Mucosa of rectum (tissue), 2 donors: Measurements from ENCODE around the gene TNFRSF1A.
"Not testable (repeated sequence)": the region's sequence is repeated elsewhere in the genome, so short reads cannot be mapped to it uniquely, and the experiment has no call there.

ENCODE experiments used
- H3K27ac ChIP-seq, 2 donors: one replicate each; pipeline ENCODE4 v1.7.0; 2013; ENCODE audit warnings: inconsistent platforms in 2 of 2, low read depth in 2 of 2, low read length in 2 of 2
- H3K27me3 ChIP-seq, 2 donors: one replicate each; pipeline ENCODE4 v1.7.0; 2013; ENCODE audit warnings: low read length in 2 of 2; ENCODE audit not compliant: control insufficient read depth in 2 of 2, insufficient read depth in 2 of 2
- H3K36me3 ChIP-seq, 2 donors: one replicate each; pipeline ENCODE4 v1.7.0; 2013; ENCODE audit warnings: low read length in 2 of 2; ENCODE audit not compliant: control insufficient read depth in 2 of 2, insufficient read depth in 2 of 2
- H3K4me1 ChIP-seq, 2 donors: one replicate each; pipeline ENCODE4 v1.7.0; 2013; ENCODE audit warnings: low read length in 2 of 2, mild to moderate bottlenecking in 1 of 2; ENCODE audit not compliant: control insufficient read depth in 2 of 2, insufficient read depth in 2 of 2
- H3K4me3 ChIP-seq, 2 donors: one replicate each; pipeline ENCODE4 v1.7.0; 2013; ENCODE audit warnings: low read length in 2 of 2
- H3K9ac ChIP-seq, 2 donors: one replicate each; pipeline ENCODE4 v1.7.0; 2013; ENCODE audit warnings: low read length in 2 of 2, low read depth in 1 of 2, mild to moderate bottlenecking in 1 of 2
- H3K9me3 ChIP-seq, 2 donors: one replicate each; pipeline ENCODE4 v1.7.0; 2013; ENCODE audit warnings: low read length in 2 of 2; ENCODE audit not compliant: control insufficient read depth in 2 of 2
- donor health status: healthy.
- donor health status: Normal muscosa, but diverticular disease.

The TNFRSF1A gene

DNA sequence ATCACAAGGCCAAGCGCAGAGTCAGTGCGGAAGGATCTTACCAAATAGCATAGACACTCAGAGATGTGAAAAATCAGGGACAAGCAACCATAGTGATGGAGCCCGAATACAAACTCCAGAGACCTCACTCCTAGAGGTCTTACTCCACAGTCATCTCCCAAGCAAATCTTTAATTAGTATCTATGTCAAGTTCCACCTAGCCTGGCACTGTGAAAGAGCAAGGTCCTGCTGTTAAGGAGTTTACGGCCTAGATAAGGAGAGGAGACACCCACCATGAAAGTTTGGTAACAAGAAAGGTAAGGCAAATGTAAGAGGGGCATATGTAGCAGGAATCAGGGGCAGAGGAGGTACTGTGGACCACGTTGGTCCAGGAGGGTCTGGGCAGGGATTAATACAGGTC is 38.8 kb downstream of the TNFRSF1A start:
- H3K4me3 ChIP-seq = peak overlapping the region in 1 of 2 donors; percentile 5
- no peaks in the 10 kb centered on the region for H3K9me3 ChIP-seq
- peak overlapping the region; percentile 24 to 52 for H3K27ac ChIP-seq
- H3K4me1 ChIP-seq = peaks cover 13 to 43% of the 10 kb centered on the region in 2 donors
- H3K27me3 ChIP-seq = no peaks in the 10 kb centered on the region
- no peak overlapping the region for H3K9ac ChIP-seq
- no peaks in the 10 kb centered on the region for H3K36me3 ChIP-seq

DNA sequence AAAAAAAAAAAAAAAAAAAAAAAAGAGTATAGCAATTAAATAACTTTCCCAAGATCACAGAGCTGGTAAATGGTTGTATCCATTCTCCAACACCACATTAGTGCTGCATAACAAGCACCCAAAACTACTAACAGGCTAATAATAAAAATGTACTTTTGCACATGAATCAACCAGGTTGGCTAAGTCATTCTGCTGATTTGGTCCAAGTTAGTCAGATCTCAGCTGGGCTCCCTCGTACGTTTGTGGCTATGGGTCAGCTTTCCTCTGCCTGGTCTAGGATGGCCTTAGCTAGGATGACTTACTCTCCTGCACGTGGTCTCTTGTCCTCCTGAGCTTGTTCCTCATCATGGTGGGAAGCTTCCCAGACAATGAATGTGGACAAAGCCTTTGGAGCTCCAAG is 39.3 kb downstream of the TNFRSF1A start:
- no peaks in the 10 kb centered on the region for H3K36me3 ChIP-seq
- peak overlapping the region in 1 of 2 donors; percentile 5 for H3K4me3 ChIP-seq
- H3K9me3 ChIP-seq = no peaks in the 10 kb centered on the region
- H3K9ac ChIP-seq = no peak overlapping the region
- no peaks in the 10 kb centered on the region for H3K27me3 ChIP-seq
- peaks cover 12 to 43% of the 10 kb centered on the region in 2 donors for H3K4me1 ChIP-seq
- peak overlapping the region; percentile 24 to 52 for H3K27ac ChIP-seq

DNA sequence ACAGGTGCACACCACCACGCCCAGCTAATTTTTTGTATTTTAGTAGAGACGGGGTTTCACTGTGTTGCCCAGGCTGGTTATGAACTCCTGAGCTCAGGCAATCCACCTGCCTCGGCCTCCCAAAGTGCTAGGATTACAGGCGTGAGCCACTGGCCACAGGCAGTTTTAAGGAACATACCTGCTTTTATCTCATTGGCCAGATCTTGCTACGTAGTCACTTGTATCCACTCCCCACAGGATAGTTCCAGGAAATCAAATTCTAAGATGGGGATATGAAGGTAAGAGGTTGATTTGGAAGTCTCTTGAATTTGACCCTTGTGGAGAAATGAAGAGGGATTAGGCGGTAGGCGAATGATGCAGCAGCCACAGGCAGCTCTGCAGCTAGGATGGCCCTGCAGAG is 40.2 kb downstream of the TNFRSF1A start:
- peak overlapping the region in 1 of 2 donors; percentile 55 for H3K27ac ChIP-seq
- no peak overlapping the region for H3K9ac ChIP-seq
- H3K4me3 ChIP-seq = no peak overlapping the region
- H3K36me3 ChIP-seq = no peaks in the 10 kb centered on the region
- H3K4me1 ChIP-seq = peaks cover 12 to 46% of the 10 kb centered on the region in 2 donors
- H3K27me3 ChIP-seq = no peaks in the 10 kb centered on the region
- no peaks in the 10 kb centered on the region for H3K9me3 ChIP-seq

DNA sequence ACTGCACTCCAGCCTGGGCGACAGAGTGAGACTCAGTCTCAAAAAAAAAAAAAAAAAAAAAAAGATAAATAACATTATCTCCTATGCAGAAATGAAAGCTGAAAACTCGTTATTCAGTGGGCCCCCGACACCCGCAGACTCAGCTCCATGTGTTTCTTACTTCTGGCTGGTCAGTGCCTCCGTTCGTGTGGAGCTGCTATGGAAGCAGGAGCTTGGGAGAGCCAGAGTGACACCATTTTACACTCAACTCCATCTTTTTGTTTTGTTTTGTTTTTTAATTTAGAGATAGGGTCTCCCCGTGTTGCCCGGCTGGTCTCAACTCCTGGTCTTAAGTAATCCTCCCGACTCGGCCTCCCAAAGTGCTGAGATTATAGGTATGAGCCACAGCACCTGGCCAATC is 44.7 kb downstream of the TNFRSF1A start:
- H3K4me1 ChIP-seq = peaks cover 20 to 58% of the 10 kb centered on the region in 2 donors
- no peaks in the 10 kb centered on the region for H3K9me3 ChIP-seq
- H3K27ac ChIP-seq = peak overlapping the region; percentile 67 to 69
- no peaks in the 10 kb centered on the region for H3K36me3 ChIP-seq
- no peaks in the 10 kb centered on the region for H3K27me3 ChIP-seq
- no peak overlapping the region for H3K4me3 ChIP-seq
- no peak overlapping the region for H3K9ac ChIP-seq

DNA sequence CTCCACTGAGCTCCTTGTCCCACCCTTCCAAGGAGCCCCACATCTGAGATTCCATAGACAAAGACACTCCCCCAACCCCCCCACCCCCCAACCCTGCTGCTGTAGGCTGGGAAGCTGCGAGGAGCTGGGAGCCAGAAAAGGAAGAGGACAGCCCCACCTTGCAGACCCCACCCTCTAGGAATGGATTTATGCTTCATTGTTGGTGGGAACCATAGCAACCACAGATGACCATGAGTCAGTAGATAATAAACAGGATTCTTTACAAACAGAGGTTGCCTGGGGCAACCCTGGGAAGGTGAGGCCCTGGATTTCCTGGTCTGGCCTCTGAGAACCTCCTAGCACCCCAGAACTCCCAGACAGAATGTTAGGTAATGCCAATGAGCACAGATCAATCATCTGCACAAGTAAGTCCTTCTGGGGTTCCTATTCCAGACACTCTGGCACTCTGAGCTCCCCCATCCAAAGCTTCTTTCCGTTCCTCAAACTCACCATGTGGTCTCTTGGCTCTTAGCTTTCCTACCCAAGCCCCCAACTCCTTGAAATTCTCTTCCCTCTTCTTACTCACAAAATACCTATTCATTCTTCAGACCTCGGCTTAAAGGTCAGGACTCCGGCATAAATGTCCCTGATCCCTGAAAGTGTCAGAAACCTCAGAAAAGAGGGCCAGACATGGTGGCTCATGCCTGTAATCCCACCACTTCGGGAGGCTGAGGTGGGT is 46.6 kb downstream of the TNFRSF1A start:
- peaks cover 20 to 56% of the 10 kb centered on the region in 2 donors for H3K4me1 ChIP-seq
- H3K27me3 ChIP-seq = no peaks in the 10 kb centered on the region
- peak overlapping the region; percentile 51 to 59 for H3K4me3 ChIP-seq
- H3K27ac ChIP-seq = peak overlapping the region; percentile 96 to 98
- peak overlapping the region; percentile 79 to 80 for H3K9ac ChIP-seq
- H3K9me3 ChIP-seq = no peaks in the 10 kb centered on the region
- H3K36me3 ChIP-seq = no peaks in the 10 kb centered on the region

DNA sequence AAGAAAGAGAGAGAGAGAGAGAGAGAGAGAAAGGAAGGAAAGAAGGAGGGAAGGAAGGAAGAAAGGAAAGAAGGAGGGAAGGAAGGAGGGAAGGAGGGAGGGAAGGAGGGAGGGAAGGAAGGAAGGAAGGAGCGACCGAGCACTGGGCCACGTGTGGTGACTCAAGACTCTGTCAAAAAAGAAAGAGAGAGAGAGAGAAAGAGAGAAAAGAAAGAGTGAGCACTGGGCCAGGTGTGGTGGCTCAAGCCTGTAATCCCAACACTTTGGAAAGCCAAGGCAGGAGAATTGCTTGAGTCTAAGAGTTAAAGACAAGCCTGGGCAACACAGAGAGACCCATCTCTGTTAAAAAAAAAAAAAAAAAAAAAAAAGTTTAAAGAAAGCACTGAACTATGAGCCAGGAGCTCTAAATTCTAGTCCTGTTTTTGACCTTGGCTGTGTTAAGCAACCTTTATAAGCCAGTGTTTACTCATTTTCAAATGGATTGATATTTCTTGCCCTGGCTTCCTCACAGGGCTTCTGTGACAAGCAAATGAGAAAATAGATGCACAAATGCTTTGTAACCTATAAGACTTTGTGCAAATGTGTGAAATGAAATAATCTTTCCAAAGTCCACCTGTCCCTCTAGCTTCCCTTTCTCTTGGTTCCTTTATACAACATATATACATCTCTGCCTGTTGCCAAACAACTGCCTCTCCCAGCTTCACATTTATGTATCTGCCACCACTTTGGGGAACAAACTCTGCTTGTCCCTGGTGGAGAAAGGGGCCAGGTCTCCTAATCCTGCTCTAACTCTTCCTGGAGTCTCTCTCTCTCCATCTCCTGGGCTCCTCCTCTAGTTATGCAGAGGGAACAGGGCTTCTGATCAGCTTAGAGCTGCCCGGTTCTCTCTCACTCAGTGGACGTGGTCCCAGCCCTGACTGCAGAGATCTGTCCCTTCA is 47.5 kb downstream of the TNFRSF1A start:
- no peaks in the 10 kb centered on the region for H3K36me3 ChIP-seq
- H3K4me3 ChIP-seq = peak overlapping the region; percentile 51 to 59
- no peaks in the 10 kb centered on the region for H3K9me3 ChIP-seq
- H3K4me1 ChIP-seq = peaks cover 20 to 49% of the 10 kb centered on the region in 2 donors
- peak overlapping the region; percentile 64 to 80 for H3K9ac ChIP-seq
- H3K27me3 ChIP-seq = no peaks in the 10 kb centered on the region
- H3K27ac ChIP-seq = peak overlapping the region; percentile 96 to 98

DNA sequence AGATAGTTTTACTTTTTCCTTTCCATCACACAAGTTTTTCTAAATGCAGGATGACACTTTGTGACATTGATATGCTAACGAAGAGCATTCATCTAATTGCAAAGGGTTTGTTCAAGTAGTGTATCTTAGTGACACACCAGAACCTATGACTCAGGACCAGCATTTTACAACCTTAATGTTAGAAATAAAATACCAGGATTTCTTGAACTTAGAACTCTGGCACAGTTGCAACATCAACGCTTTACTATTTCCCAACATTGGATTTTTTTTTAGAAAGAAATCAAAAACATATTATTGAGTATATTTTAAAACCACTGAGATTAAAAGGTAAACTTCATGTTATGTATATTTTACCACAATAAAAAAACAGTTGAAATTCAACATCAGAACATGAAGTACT is 49.3 kb downstream of the TNFRSF1A start:
- Histone ChIP-seq H3K27me3 (no peaks in the 10 kb centered on the region), H3K9me3 (no peaks in the 10 kb centered on the region), H3K27ac (peak overlapping the region; percentile 96 to 98), H3K9ac (no peak overlapping the region), H3K4me3 (no peak overlapping the region), H3K36me3 (no peaks in the 10 kb centered on the region), H3K4me1 (peaks cover 18 to 38% of the 10 kb centered on the region in 2 donors)

DNA sequence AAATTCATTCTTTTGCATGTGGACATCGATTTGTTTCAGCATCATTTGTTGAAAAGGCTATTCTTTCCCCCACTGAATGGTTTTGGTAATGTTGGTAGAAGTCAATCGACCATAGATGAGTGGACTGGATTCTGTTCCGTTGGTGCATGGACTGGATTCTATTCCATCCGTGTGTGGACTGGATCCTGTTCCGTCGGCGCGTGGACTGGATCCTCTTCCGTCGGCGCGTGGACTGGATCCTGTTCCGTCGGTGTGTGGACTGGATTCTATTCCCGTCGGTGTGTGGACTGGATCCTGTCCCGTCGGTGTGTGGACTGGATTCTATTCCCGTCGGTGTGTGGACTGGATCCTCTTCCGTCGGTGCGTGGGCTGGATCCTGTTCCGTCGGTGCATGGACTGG is 52.0 kb downstream of the TNFRSF1A start:
- H3K9me3 ChIP-seq, H3K27me3 ChIP-seq, H3K27ac ChIP-seq, H3K4me3 ChIP-seq, H3K9ac ChIP-seq, H3K36me3 ChIP-seq: not testable (repeated sequence)
- H3K4me1 ChIP-seq = peaks cover 17 to 30% of the 10 kb centered on the region in 2 donors

DNA sequence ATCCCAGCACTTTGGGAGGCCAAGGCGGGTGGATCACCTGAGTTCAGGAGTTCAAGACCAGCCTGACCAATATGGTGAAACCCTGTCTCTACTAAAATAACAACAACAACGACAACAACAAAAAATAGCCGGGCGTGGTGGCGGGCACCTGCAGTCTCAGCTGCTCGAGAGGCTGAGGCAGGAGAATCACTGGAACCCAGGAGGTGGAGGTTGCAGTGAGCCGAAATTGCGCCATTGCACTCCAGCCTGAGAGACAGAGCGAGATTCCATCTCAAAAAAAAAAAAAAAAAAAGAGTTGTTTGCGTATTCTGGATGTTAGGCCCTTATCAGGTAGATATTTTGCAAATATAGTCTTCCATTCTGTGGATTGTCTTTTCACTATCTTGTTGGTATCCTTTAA is 52.8 kb downstream of the TNFRSF1A start:
- not testable (repeated sequence) for H3K9me3 ChIP-seq, H3K9ac ChIP-seq, H3K36me3 ChIP-seq, H3K27me3 ChIP-seq, H3K4me3 ChIP-seq, H3K27ac ChIP-seq
- peaks cover 11 to 24% of the 10 kb centered on the region in 2 donors for H3K4me1 ChIP-seq

DNA sequence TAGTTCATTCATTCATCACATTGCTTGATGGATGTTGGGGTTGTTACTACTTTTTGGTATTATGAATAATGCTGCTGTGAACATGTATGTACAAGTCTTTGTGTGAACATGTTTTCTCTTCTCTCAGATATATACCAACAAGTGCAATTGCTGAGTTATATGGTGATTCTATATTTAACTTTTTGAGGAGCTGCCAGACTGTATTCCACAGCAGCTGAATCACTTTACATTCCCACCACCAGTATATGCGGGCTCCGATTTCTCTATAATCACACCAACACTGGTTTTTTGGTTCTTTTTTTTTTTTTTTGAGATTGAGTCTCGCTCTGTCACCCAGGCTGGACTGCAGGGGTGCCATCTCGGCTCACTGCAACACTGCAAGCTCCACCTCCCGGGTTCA is 53.6 kb downstream of the TNFRSF1A start:
- Histone ChIP-seq H3K36me3 (no peaks in the 10 kb centered on the region), H3K9ac (no peak overlapping the region), H3K4me3 (no peak overlapping the region), H3K4me1 (peaks cover 11 to 19% of the 10 kb centered on the region in 2 donors), H3K27me3 (no peaks in the 10 kb centered on the region), H3K9me3 (no peaks in the 10 kb centered on the region), H3K27ac (no peak overlapping the region)
